ENCODE results near the gene PHKG2. TPM values are rescaled to one million over a fixed set of nuclear protein-coding genes. Genes with fewer than 3 reads are reported as not detected.

PHKG2 gene
- total and polyA plus RNA-seq, 3 donors from 2014 or later = 78.4 to 312 (median 129) TPM

GRCh38 chr16:30767767-30768465, 19.7 kb downstream of the PHKG2 start:
- H3K4me1 ChIP-seq = peaks cover 10% of the 10 kb centered on the region
- 89 to 90% methylated on average over 11 to 18 of the region's 18 CpGs for WGBS, 2 donors
- DNase-seq = no peak
- H3K27me3 ChIP-seq = no peaks in the 10 kb centered on the region
- H3K36me3 ChIP-seq (ENCODE audit: low read depth, missing control alignments) = no peaks in the 10 kb centered on the region
- TF ChIP-seq CTCF (IDR thresholded peaks at IDR 0.05) (no peak), POLR2A (IDR thresholded peaks at IDR 0.05) (no peak)
- no peak overlapping the region for H3K27ac ChIP-seq
- no peak overlapping the region for H3K4me3 ChIP-seq
- H3K9me3 ChIP-seq = no peaks in the 10 kb centered on the region
- intact Hi-C loops (cut with DNase I; ENCODE audit: low total_unique reads) = no loop called here

- Histone ChIP-seq H3K4me3 (no peak overlapping the region), H3K4me1 (peaks cover 3% of the 10 kb centered on the region), H3K27me3 (no peaks in the 10 kb centered on the region), H3K9me3 (no peaks in the 10 kb centered on the region), H3K36me3 (ENCODE audit: low read depth, missing control alignments) (no peaks in the 10 kb centered on the region), H3K27ac (no peak overlapping the region)
- no peak for DNase-seq
- 94% methylated on average over 23 of the region's 23 CpGs for WGBS, 2 donors
- TF ChIP-seq POLR2A (IDR thresholded peaks at IDR 0.05) (no peak), CTCF (IDR thresholded peaks at IDR 0.05) (no peak)
- intact Hi-C loops (cut with DNase I; ENCODE audit: low total_unique reads) = no loop called here
Observed at GRCh38 chr16:30768583-30769181, 20.5 kb downstream of the PHKG2 start.

- no peak overlapping the region for H3K27ac ChIP-seq
- no peak for DNase-seq
- intact Hi-C loops (cut with DNase I; ENCODE audit: low total_unique reads) = no loop called here
Observed at GRCh38 chr16:30769379-30770089, 21.3 kb downstream of the PHKG2 start.

GRCh38 chr16:30771726-30772125, 23.5 kb downstream of the PHKG2 start:
- no peak for DNase-seq
- Histone ChIP-seq H3K4me3 (no peak overlapping the region), H3K36me3 (ENCODE audit: low read depth, missing control alignments) (no peaks in the 10 kb centered on the region), H3K27ac (no peak overlapping the region), H3K27me3 (no peaks in the 10 kb centered on the region), H3K4me1 (peaks cover 12% of the 10 kb centered on the region), H3K9me3 (no peaks in the 10 kb centered on the region)
- 83 to 90% methylated on average over 14 of the region's 14 CpGs for WGBS, 2 donors
- TF ChIP-seq POLR2A (IDR thresholded peaks at IDR 0.05) = no peak
- no peak for TF ChIP-seq CTCF (IDR thresholded peaks at IDR 0.05)
- intact Hi-C loops (cut with DNase I; ENCODE audit: low total_unique reads) = no loop called here

More at GRCh38 chr16:30769379-30770089, 21.3 kb downstream of the PHKG2 start:
- H3K36me3 ChIP-seq (ENCODE audit: low read depth, missing control alignments) = no peaks in the 10 kb centered on the region
- TF ChIP-seq CTCF (IDR thresholded peaks at IDR 0.05) = no peak
- TF ChIP-seq POLR2A (IDR thresholded peaks at IDR 0.05) = no peak
- H3K4me1 ChIP-seq = peaks cover 1% of the 10 kb centered on the region
- 89 to 95% methylated on average over 17 of the region's 17 CpGs for WGBS, 2 donors
- no peaks in the 10 kb centered on the region for H3K9me3 ChIP-seq
- H3K27me3 ChIP-seq = no peaks in the 10 kb centered on the region
- no peak overlapping the region for H3K4me3 ChIP-seq
